Activated naive CD4-positive, alpha-beta T cell treated with anti-CD3 and anti-CD28 coated beads, Interleukin-2, amount 50 U/mL, for 24 hours (primary cell): Measurements from ENCODE around the gene U2SURP.
"Not testable (repeated sequence)": the region's sequence is repeated elsewhere in the genome, so short reads cannot be mapped to it uniquely, and the experiment has no call there.

Experiments used
- H3K27ac Mint-ChIP-seq: one replicate; pipeline ENCODE4 v1.8.0; 2021; ENCODE audit warnings: mild to moderate bottlenecking, mixed read lengths
- H3K27me3 Mint-ChIP-seq: one replicate; pipeline ENCODE4 v1.8.0; 2021; ENCODE audit warnings: mixed read lengths
- H3K36me3 Mint-ChIP-seq: one replicate; pipeline ENCODE4 v1.8.0; 2021; ENCODE audit warnings: mixed read lengths
- H3K4me1 Mint-ChIP-seq: one replicate; pipeline ENCODE4 v1.8.0; 2021; ENCODE audit warnings: mixed read lengths
- H3K4me3 Mint-ChIP-seq: one replicate; pipeline ENCODE4 v1.8.0; 2021; ENCODE audit warnings: mild to moderate bottlenecking, mixed read lengths
- H3K9me3 Mint-ChIP-seq: one replicate; pipeline ENCODE4 v1.8.0; 2021; ENCODE audit warnings: mixed read lengths

U2SURP gene

DNA sequence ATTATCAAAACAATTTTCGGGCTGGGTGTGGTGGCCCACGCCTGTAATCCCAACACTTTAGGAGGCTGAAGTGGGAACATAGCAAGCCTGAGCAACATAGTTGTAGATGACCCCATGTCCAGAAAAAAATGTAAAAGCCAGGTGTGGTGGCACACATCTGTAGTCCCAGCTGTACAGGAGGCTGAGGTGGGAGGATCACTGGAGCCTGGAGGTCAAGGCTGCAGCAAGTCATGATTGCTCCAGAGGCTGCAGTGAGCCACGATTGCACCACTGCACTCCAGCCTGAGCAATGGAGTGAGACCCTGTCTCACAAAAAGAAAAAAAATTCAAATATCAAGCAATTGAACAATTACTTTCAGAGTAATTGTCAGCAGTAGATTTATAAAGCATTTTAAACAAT, 29.9 kb upstream of the U2SURP start:
- Mint-ChIP-seq H3K4me3 (no peak overlapping the region), H3K27me3 (peaks cover 22% of the 10 kb centered on the region), H3K9me3 (no peaks in the 10 kb centered on the region)

DNA sequence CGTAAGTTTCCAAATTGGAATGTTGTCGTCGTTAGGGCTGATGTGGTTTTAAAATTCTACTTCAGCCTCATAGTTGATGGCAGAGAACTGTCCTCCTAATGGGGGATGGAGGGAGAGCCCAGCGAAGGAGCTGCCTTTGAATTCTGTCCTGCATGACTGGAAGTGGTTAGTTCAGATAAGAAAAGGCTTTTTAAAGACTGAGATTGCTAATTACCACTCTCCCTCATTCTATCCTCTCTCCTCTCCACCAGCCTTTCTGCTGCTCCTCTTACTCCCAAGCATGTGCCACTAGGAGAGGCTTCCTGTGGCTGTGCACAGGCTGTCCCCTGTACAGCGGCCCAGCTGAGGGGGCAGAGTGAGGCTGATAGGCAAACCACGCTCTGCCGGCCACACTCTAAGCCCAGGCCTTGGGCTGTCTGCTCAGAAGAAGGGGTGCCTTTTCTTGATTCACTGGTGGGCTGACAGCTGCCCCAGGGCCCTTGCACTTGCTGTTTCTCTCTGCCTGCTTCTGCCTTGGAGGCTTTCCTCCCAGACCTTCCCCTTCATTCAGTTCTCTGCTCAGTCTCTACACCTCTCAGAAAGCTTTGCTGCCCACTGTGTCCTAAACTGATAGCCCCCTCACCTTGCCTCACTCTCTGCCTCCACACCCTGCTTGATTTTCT, 29.1 kb upstream of the U2SURP start:
- H3K36me3 Mint-ChIP-seq, result no peaks in the 10 kb centered on the region
- no peaks in the 10 kb centered on the region for H3K4me1 Mint-ChIP-seq
- no peak overlapping the region for H3K4me3 Mint-ChIP-seq
- H3K27me3 Mint-ChIP-seq, result peaks cover 18% of the 10 kb centered on the region
- peak overlapping the region; percentile 26 for H3K27ac Mint-ChIP-seq
- H3K9me3 Mint-ChIP-seq, result no peaks in the 10 kb centered on the region

More for the DNA sequence above, 29.9 kb upstream of the U2SURP start:
- no peak overlapping the region for H3K27ac Mint-ChIP-seq
- H3K36me3 Mint-ChIP-seq, result no peaks in the 10 kb centered on the region
- no peaks in the 10 kb centered on the region for H3K4me1 Mint-ChIP-seq

DNA sequence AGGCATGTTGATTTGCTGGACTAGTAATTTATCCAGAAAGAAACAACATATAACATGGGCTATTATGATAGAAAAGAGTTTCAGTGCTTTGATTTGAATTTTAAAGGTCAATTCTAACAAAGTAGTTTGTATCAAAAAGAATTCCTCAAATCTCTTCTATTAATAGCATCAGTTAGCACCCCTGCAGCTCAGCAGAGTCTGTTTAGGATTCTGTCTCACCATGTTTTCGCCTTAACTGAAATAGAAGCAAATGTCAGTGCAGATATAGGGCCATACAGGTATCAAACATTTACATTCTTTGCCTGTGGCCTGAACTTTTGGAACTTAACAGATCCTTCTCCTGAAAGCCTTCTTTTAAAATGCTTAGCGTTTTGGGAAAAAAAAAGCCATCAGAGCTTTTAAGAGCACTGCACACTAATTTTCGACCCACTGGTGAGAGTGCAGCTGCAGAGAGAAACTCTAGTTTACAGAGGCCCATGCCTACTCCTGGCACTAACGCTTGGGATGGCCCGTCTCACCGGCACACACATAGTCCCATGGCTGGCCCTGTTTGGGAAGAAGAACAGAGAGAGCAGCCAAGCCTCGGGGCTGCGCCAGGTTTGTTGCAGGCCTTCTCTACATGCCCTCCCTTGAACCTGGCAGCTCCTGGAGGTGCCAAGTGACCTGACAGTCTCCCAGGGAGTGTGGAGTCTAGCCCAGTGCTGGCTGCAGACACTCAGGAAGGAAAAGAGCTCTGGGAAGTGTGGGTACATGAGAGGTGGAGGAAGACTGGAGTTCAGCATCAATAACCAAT, 28.0 kb upstream of the U2SURP start:
- Mint-ChIP-seq H3K4me3 (no peak overlapping the region), H3K36me3 (no peaks in the 10 kb centered on the region), H3K27me3 (peaks cover 16% of the 10 kb centered on the region), H3K9me3 (no peaks in the 10 kb centered on the region), H3K4me1 (no peaks in the 10 kb centered on the region), H3K27ac (no peak overlapping the region)

DNA sequence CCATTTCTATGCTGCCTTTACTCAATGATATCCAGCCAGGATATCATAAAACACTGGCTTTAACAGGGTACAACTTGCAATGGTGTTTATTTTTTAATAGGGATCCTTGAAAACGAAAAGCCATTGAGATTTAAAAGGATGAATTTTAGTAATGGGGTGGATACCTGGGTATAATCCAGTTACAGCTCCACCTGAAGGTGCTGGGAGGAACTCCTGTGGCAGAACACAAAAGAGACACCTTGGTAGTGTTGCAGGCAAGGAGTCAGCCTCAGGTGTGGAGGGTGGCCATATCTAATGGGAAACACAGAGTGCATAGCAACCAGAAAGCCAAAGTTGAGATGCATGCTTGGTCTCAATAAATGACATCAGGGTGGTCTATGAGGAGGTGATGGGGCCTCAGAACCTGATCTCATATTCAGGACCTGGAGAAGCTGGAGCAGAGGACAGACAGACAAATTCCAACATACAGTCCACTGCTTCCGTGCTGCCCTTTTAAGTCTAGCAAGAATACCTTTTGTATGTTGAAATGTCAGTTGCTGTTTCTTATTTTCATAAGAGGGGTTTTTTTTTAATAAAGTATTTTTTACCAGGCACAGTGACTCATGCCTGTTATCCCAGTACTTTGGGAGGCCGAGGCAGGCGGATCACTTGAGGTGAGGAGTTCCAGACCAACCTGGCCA, 25.9 kb upstream of the U2SURP start:
- H3K27me3 Mint-ChIP-seq, result peaks cover 13% of the 10 kb centered on the region
- no peaks in the 10 kb centered on the region for H3K9me3 Mint-ChIP-seq
- no peaks in the 10 kb centered on the region for H3K36me3 Mint-ChIP-seq
- H3K27ac Mint-ChIP-seq, result no peak overlapping the region
- no peaks in the 10 kb centered on the region for H3K4me1 Mint-ChIP-seq
- H3K4me3 Mint-ChIP-seq, result no peak overlapping the region

DNA sequence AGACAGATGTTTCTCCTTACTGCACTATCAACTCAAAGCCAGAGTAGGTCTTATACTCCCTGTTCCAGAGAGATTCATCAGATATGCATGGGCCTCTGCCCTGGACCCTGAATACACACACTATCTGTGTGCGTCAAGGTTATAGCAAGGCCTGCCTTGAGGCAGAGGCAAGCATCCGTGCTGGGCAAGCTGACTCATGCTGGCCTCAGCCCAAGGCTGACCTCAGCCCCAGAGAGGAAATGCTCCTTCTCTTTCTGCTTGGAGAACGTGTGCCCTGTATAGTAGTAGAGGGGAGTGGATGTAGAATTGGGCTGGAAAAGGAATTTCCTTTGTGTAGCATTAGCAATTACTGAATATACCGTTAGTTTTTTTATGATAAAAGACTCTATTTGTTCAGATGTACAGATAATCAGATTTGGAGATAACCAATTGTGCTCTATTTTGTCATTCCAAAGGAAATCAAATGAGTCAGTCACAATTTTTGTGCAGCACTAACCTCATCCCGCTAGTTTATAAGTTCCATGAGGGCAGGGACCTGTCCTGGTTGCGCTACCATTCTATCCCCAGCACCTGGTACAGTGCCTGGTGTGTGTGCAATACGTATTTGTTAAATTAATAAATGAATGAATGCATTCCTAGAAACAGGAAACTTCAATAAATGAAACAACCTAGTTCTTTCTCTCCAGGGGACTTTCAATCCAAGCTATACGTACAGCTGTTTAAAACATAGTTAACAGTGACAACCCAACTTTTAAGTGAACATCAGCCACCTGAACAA, 24.6 kb upstream of the U2SURP start:
- Mint-ChIP-seq H3K27me3 (peaks cover 6% of the 10 kb centered on the region), H3K9me3 (no peaks in the 10 kb centered on the region), H3K36me3 (no peaks in the 10 kb centered on the region), H3K4me3 (no peak overlapping the region), H3K27ac (no peak overlapping the region), H3K4me1 (no peaks in the 10 kb centered on the region)

DNA sequence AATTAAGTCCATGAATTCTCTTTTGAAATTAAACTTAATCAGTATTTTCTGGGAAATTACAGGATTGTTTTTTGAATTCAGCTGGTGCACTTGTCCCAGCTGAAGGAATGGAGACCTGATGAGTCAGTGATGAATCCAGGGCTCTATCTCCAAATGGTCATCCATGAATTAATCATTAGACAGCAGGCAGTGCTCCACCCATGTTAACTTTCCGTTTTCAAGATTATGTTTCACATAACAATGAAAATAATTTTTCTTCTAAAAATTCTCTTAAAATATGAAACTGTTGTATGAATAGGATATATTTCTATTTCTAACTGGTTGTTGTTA, 24.0 kb upstream of the U2SURP start:
- Mint-ChIP-seq H3K27ac (no peak overlapping the region), H3K4me1 (no peaks in the 10 kb centered on the region), H3K36me3 (no peaks in the 10 kb centered on the region), H3K9me3 (no peaks in the 10 kb centered on the region), H3K4me3 (no peak overlapping the region), H3K27me3 (peaks cover 6% of the 10 kb centered on the region)

DNA sequence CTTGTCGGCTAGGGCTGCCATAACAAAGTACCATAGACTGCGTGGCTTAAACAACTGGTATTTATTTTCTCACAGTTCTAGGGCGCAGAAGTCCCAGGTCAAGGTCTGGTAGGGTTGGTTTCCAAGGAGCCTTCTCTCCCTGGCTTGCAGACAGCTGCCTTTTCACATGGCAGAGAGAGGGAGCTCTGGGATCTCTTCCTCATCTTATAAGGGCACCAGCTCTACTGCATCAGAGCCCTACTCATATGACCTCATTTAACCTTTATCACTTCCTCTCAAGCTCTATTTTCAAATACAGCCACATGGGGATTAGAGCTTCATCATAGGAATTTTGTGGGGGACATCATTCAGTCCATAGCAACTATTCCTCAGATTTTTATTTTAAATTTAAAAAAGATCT, 20.3 kb upstream of the U2SURP start:
- H3K36me3 Mint-ChIP-seq, result no peaks in the 10 kb centered on the region
- H3K27me3 Mint-ChIP-seq, result peaks cover 2% of the 10 kb centered on the region
- no peak overlapping the region for H3K4me3 Mint-ChIP-seq
- no peak overlapping the region for H3K27ac Mint-ChIP-seq
- H3K9me3 Mint-ChIP-seq, result no peaks in the 10 kb centered on the region
- no peaks in the 10 kb centered on the region for H3K4me1 Mint-ChIP-seq

DNA sequence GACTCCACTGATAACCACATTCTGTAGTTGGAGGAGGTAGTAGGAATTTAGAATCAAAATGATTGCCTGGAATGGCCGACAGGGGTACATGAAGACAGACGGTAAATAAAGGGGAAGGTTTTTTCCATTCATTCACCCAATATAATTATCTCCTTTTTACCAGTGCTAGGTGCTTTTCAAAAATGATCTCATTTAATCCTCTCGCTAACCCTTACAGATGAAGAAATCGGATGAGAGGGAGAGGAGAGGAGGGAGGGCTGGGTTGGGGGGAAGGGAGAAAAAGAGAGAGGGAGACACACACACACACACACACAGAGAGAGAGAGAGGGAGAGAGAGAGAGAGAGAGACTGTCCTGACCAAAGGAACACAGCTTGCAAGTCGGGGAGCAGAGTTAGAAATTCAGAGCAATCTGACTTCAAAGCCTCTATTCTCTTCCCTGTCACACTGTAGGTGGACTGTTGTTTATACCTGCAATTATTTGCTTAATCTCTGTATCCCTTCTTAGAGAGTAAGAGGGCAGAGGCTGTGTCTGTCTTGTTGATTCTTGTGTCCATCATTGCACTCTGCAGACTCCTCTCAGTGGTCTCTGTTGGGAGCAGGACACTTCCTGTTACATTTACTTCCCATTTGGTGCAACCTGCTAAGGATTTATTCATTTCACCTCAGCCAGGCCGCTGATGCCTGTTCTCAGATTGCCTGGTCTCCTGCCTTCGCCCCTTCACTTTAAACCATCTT, 19.2 kb upstream of the U2SURP start:
- no peaks in the 10 kb centered on the region for H3K4me1 Mint-ChIP-seq
- H3K36me3 Mint-ChIP-seq, result no peaks in the 10 kb centered on the region
- no peaks in the 10 kb centered on the region for H3K9me3 Mint-ChIP-seq
- H3K27me3 Mint-ChIP-seq, result peaks cover 2% of the 10 kb centered on the region
- no peak overlapping the region for H3K4me3 Mint-ChIP-seq
- H3K27ac Mint-ChIP-seq, result no peak overlapping the region

DNA sequence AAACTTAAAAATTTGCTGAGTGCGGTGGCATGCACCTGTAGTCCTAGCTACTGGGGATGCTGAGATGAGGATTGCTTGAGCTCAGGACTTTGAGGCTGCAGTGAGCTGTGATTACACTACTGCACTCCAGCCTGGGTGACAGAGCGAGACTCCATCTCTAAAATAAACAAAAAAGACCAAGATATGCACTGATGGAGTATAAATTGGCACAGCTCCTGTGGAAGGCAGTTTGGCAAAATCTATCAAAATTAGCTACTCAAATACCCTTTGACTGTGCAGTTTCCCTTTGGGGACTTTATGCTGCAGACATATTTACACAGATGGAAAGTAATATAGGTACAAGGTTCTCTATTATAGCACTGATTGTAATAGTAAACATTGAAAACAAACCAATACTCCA, 18.1 kb upstream of the U2SURP start:
- no peaks in the 10 kb centered on the region for H3K4me1 Mint-ChIP-seq
- no peak overlapping the region for H3K4me3 Mint-ChIP-seq
- H3K27ac Mint-ChIP-seq, result no peak overlapping the region
- peaks cover 2% of the 10 kb centered on the region for H3K27me3 Mint-ChIP-seq
- no peaks in the 10 kb centered on the region for H3K9me3 Mint-ChIP-seq
- no peaks in the 10 kb centered on the region for H3K36me3 Mint-ChIP-seq

DNA sequence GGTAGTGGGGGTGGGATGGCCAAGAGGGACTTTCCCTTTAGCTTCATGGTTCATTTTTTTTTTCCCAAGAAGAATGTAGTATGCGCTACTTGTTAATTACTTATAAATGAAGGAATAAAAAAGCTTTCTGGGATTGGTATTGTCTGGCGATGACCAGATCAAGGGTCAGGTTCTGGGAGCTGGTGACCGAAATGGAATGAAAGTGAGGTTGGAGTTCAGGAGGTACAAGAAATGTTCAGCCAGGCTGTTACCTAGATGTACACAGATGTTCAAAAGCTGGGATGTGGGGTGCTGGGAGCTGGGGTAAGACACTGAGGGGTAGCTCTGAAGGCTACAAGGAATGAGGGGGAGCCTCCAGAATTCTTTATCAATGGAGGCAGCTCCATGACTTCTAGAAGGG, 17.1 kb upstream of the U2SURP start:
- Mint-ChIP-seq H3K9me3 (no peaks in the 10 kb centered on the region), H3K4me1 (no peaks in the 10 kb centered on the region), H3K4me3 (no peak overlapping the region), H3K27ac (no peak overlapping the region), H3K27me3 (peaks cover 2% of the 10 kb centered on the region), H3K36me3 (no peaks in the 10 kb centered on the region)

DNA sequence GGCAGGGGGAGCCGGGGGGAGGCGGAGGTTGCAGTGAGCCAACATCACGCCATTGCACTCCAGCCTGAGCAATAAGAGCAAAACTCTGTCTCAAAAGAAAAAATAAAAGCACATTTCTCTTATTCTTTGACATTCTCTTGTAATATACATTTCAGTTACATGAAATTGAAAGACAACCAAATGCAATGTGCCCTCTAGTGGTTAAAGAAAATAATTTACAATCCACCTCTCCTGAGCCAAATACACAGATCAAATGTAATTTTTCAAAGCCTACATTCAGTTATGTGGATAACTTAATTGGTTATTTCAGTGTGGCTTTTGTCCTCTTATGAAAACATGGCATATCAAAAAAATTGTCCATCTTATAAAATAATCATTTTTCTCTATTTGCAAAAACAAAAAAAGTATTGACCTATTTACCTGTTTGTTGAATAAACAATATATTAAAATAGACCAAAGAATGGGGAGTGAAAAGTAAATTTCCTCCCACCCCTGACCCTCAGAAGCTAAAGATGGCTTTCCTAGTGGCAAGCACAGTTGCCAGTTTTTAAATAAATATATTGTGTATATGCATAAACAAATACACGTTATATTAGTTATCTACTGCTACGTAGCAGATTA, 14.2 kb upstream of the U2SURP start:
- no peak overlapping the region for H3K4me3 Mint-ChIP-seq
- peaks cover 1% of the 10 kb centered on the region for H3K27me3 Mint-ChIP-seq
- no peaks in the 10 kb centered on the region for H3K9me3 Mint-ChIP-seq
- H3K4me1 Mint-ChIP-seq, result no peaks in the 10 kb centered on the region
- H3K36me3 Mint-ChIP-seq, result no peaks in the 10 kb centered on the region
- no peak overlapping the region for H3K27ac Mint-ChIP-seq

DNA sequence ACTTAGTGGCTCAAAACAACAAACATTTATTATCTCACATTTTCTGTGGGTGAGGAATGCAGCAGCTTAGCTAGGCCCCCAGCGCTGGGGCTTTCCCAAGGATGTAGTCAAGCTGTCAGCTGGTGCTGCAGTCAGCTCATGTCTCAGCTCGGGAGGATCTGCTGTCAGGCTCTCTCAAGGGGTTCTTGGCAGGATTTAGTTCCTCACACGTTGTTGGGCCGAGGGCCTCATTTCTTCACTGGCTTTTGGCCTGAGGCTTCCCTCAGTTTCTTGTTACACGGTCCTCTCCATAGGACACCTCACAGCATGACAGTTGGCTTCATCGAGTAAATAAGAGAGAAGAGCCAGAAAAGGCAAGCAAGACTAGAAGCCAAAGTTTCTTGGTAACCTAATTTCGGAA, 13.7 kb upstream of the U2SURP start:
- H3K9me3 Mint-ChIP-seq, result no peaks in the 10 kb centered on the region
- H3K4me1 Mint-ChIP-seq, result no peaks in the 10 kb centered on the region
- no peak overlapping the region for H3K4me3 Mint-ChIP-seq
- H3K27ac Mint-ChIP-seq, result no peak overlapping the region
- H3K36me3 Mint-ChIP-seq, result no peaks in the 10 kb centered on the region
- peaks cover 1% of the 10 kb centered on the region for H3K27me3 Mint-ChIP-seq

DNA sequence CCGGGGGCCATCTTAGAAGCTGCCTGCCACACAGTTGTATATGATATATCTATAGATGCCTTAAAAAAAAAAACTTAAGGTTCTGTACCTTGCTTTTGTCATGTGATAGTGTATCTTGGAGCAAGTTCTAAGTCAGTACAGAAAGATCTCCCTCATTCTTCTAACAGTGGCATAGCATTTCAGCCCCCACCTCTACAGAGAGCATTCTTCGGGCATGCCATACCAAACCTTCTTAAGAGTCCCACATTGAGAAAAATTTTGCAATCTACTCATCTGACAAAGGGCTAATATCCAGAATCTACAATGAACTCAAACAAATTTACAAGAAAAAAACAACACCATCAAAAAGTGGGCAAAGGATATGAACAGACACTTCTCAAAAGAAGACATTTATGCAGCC, 13.1 kb upstream of the U2SURP start:
- H3K9me3 Mint-ChIP-seq, H3K4me3 Mint-ChIP-seq, H3K27me3 Mint-ChIP-seq, H3K27ac Mint-ChIP-seq, H3K4me1 Mint-ChIP-seq, H3K36me3 Mint-ChIP-seq: not testable (repeated sequence)

DNA sequence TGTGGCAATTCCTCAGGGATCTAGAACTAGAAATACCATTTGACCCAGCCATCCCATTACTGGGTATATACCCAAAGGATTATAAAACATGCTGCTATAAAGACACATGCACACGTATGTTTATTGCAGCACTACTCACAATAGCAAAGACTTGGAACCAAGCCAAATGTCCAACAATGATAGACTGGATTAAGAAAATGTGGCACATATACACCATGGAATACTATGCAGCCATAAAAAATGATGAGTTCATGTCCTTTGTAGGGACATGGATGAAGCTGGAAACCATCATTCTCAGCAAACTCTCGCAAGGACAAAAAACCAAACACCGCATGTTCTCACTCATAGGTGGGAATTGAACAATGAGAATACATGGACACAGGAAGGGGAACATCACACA, 12.5 kb upstream of the U2SURP start:
- not testable (repeated sequence) for H3K27me3 Mint-ChIP-seq, H3K9me3 Mint-ChIP-seq, H3K4me3 Mint-ChIP-seq, H3K27ac Mint-ChIP-seq, H3K4me1 Mint-ChIP-seq, H3K36me3 Mint-ChIP-seq

DNA sequence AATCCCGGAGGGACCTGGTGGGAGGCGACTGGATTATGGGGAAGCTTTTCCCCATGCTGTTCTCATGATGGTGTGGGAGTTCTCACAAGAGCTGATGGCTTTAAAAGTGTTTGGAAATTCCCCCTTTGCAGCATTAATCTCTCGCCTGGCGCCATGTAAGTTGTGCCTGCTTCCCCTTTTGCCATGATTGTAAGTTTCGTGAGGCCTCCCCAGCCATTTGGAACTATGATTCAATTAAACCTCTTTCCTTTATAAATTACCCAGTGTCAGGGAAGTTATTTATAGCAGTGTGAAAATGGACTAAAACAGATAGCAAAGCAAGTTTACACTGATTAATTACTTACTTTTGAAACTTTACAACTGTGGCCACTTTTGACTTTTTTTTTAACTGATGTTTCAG, 10.6 kb upstream of the U2SURP start:
- H3K4me1 Mint-ChIP-seq, result peaks cover 5% of the 10 kb centered on the region
- no peaks in the 10 kb centered on the region for H3K36me3 Mint-ChIP-seq
- H3K27ac Mint-ChIP-seq, result no peak overlapping the region
- H3K4me3 Mint-ChIP-seq, result no peak overlapping the region
- no peaks in the 10 kb centered on the region for H3K9me3 Mint-ChIP-seq
- H3K27me3 Mint-ChIP-seq, result peaks cover 1% of the 10 kb centered on the region
